ENCODE measurements around the gene TMED8.
"Not testable (repeated sequence)": the region's sequence is repeated elsewhere in the genome, so short reads cannot be mapped to it uniquely, and the experiment has no call there.

TMED8 gene

GRCh38 chr14:77323571-77323970 is 53.3 kb downstream of the TMED8 start:
- DNase-seq (ENCODE audit: low read depth in 2 of 3, low spot score in 1 of 3) = no peak

- no peak for DNase-seq (ENCODE audit: low read depth in 2 of 3, low spot score in 1 of 3)
These were observed 53.9 kb downstream of the TMED8 start for GRCh38 chr14:77322951-77323350.

- DNase-seq (ENCODE audit: low read depth in 2 of 3, low spot score in 1 of 3) = no peak
These were observed 54.5 kb downstream of the TMED8 start for GRCh38 chr14:77322250-77322902.

- peak; percentile 82 to 88 (median 88) for DNase-seq (ENCODE audit: low read depth in 2 of 3, low spot score in 1 of 3)
These were observed 56.5 kb downstream of the TMED8 start, which contains the start of gene POMT2 for GRCh38 chr14:77320238-77320935. TSS of gene POMT2 (minus strand) at chr14:77320883. CDS start at chr14:77320681, 202 bp downstream.

GRCh38 chr14:77319422-77319821 is 57.5 kb downstream of the TMED8 start:
- no peak for DNase-seq (ENCODE audit: low read depth in 2 of 3, low spot score in 1 of 3)

GRCh38 chr14:77318756-77319155 is 58.1 kb downstream of the TMED8 start:
- DNase-seq (ENCODE audit: low read depth in 2 of 3, low spot score in 1 of 3) = not testable (repeated sequence)

- DNase-seq (ENCODE audit: low read depth in 2 of 3, low spot score in 1 of 3) = no peak
These were observed 58.8 kb downstream of the TMED8 start for GRCh38 chr14:77318006-77318553.

GRCh38 chr14:77316872-77317301 is 60.0 kb downstream of the TMED8 start:
- DNase-seq (ENCODE audit: low read depth in 2 of 3, low spot score in 1 of 3) = no peak

GRCh38 chr14:77316195-77316505 is 60.7 kb downstream of the TMED8 start:
- no peak for DNase-seq (ENCODE audit: low read depth in 2 of 3, low spot score in 1 of 3)

- DNase-seq (ENCODE audit: low read depth in 2 of 3, low spot score in 1 of 3) = no peak
These were observed 62.1 kb downstream of the TMED8 start for GRCh38 chr14:77314539-77315457.

GRCh38 chr14:77314043-77314442 is 62.9 kb downstream of the TMED8 start:
- no peak for DNase-seq (ENCODE audit: low read depth in 2 of 3, low spot score in 1 of 3)

- DNase-seq (ENCODE audit: low read depth in 2 of 3, low spot score in 1 of 3) = no peak
These were observed 63.5 kb downstream of the TMED8 start for GRCh38 chr14:77313371-77313770.

GRCh38 chr14:77311217-77311616 is 65.7 kb downstream of the TMED8 start:
- no peak for DNase-seq (ENCODE audit: low read depth in 2 of 3, low spot score in 1 of 3)

GRCh38 chr14:77310026-77310425 is 66.9 kb downstream of the TMED8 start:
- no peak for DNase-seq (ENCODE audit: low read depth in 2 of 3, low spot score in 1 of 3)

- no peak for DNase-seq (ENCODE audit: low read depth in 2 of 3, low spot score in 1 of 3)
These were observed 67.8 kb downstream of the TMED8 start for GRCh38 chr14:77309131-77309530.

GRCh38 chr14:77306851-77307496 is 69.9 kb downstream of the TMED8 start:
- DNase-seq (ENCODE audit: low read depth in 2 of 3, low spot score in 1 of 3) = no peak

- DNase-seq (ENCODE audit: low read depth in 2 of 3, low spot score in 1 of 3) = no peak
These were observed 70.5 kb downstream of the TMED8 start for GRCh38 chr14:77306416-77306815.

GRCh38 chr14:77305696-77306095 is 71.2 kb downstream of the TMED8 start:
- DNase-seq (ENCODE audit: low read depth in 2 of 3, low spot score in 1 of 3) = no peak

GRCh38 chr14:77303417-77304156 is 73.3 kb downstream of the TMED8 start:
- peak in 2 of 3 donors; percentile 33 to 36 for DNase-seq (ENCODE audit: low read depth in 2 of 3, low spot score in 1 of 3)

- DNase-seq (ENCODE audit: low read depth in 2 of 3, low spot score in 1 of 3) = peak; percentile 45 to 58 (median 48)
These were observed 74.0 kb downstream of the TMED8 start for GRCh38 chr14:77302926-77303325.
